Thoracic aorta (tissue), 2 donors: ENCODE results near the gene ACTBL2. TPM values are rescaled to one million over a fixed set of nuclear protein-coding genes. Genes with fewer than 3 reads are reported as not detected.
"Not testable (repeated sequence)": the region's sequence is repeated elsewhere in the genome, so short reads cannot be mapped to it uniquely, and the experiment has no call there.

ENCODE experiments used
- ATAC-seq: fragments of 150-250 bp; one replicate; pipeline ENCODE4 v1.8.0; 2017; ENCODE audit warnings: low read depth; ENCODE audit not compliant: insufficient number of reproducible peaks, low FRiP score
- DNase-seq: peaks from one replicate; pipeline ENCODE4 v3.0.0-alpha.2; 2020; ENCODE audit warnings: low spot score
- H3K27ac ChIP-seq, 2 donors: fragments of 200-600 bp; sonication (generic); 1 replicate in 1 of 2; 2 replicates in 1 of 2; pipeline ENCODE4 v1.5.1; 2016; ENCODE audit warnings: mild to moderate bottlenecking in 2 of 2, moderate library complexity in 2 of 2
- H3K27me3 ChIP-seq: fragments of 200-600 bp; sonication (generic); replicated peaks from 2 replicates; pipeline ENCODE4 v1.6.0; 2016; ENCODE audit warnings: mild to moderate bottlenecking; ENCODE audit not compliant: insufficient read depth
- H3K36me3 ChIP-seq: fragments of 200-600 bp; sonication (generic); one replicate; pipeline ENCODE4 v1.5.1; 2016
- H3K4me1 ChIP-seq, 2 donors: fragments of 200-600 bp; sonication (generic); 1 replicate in 1 of 2; 2 replicates in 1 of 2; pipeline versions ENCODE4 v1.5.1 to v1.6.0; 2016; ENCODE audit warnings: low read depth in 2 of 2, mild to moderate bottlenecking in 1 of 2; ENCODE audit not compliant: control insufficient read depth in 1 of 2
- H3K4me3 ChIP-seq: fragments of 200-600 bp; sonication (generic); 2 replicates; pipeline ENCODE4 v1.5.1; 2016; ENCODE audit warnings: mild to moderate bottlenecking
- H3K9me3 ChIP-seq: fragments of 200-600 bp; sonication (generic); 2 replicates; pipeline ENCODE4 v1.5.1; 2016
- CTCF ChIP-seq: fragments of 200-600 bp; sonication (generic); IDR thresholded peaks from one replicate; pipeline ENCODE4 v1.5.1; 2019; ENCODE audit warnings: antibody characterized with exemption
- total RNA-seq, 2 donors: library from RNA; depleted of rRNA; stranded (reverse); fragments of >200 nt; gene quantifications; one replicate each; pipeline versions ENCODE4 v1.1.0 to v1.2.3, GENCODE V29; 2016

The ACTBL2 gene
- total RNA-seq: not detected

- H3K9me3 ChIP-seq: no peaks in the 10 kb centered on the region
- no peak for TF ChIP-seq CTCF
- no peaks in the 10 kb centered on the region for H3K36me3 ChIP-seq
- ATAC-seq (no peak), DNase-seq (no peak)
- no peak within 1 kb of the TSS for H3K4me3 ChIP-seq
- H3K27me3 ChIP-seq: no peaks in the 10 kb centered on the region
- no peaks in the 10 kb centered on the region for H3K4me1 ChIP-seq
- H3K27ac ChIP-seq: no peak within 1 kb of the TSS
Observed at GRCh38 chr5:57482671-57483106, at the start of gene ACTBL2. Gene ACTBL2, minus strand, starts transcription at chr5:57482811. Its CDS starts 104 bp downstream, at chr5:57482707.

- Histone ChIP-seq H3K27ac (no peak overlapping the region), H3K4me1 (no peaks in the 10 kb centered on the region), H3K9me3 (no peaks in the 10 kb centered on the region), H3K27me3 (no peaks in the 10 kb centered on the region), H3K36me3 (no peaks in the 10 kb centered on the region), H3K4me3 (no peak overlapping the region)
- ATAC-seq (no peak), DNase-seq (no peak)
- no peak for TF ChIP-seq CTCF
Observed at GRCh38 chr5:57531333-57531732, 48.7 kb upstream of the ACTBL2 start.

GRCh38 chr5:57529864-57530263 is 47.3 kb upstream of the ACTBL2 start:
- Histone ChIP-seq H3K4me1 (no peaks in the 10 kb centered on the region), H3K27ac (no peak overlapping the region), H3K36me3 (no peaks in the 10 kb centered on the region), H3K27me3 (no peaks in the 10 kb centered on the region), H3K4me3 (no peak overlapping the region), H3K9me3 (no peaks in the 10 kb centered on the region)
- DNase-seq: no peak
- no peak for TF ChIP-seq CTCF
- no peak for ATAC-seq

GRCh38 chr5:57527870-57528269 is 45.3 kb upstream of the ACTBL2 start:
- no peaks in the 10 kb centered on the region for H3K4me1 ChIP-seq
- H3K4me3 ChIP-seq: no peak overlapping the region
- ATAC-seq: no peak
- H3K9me3 ChIP-seq: no peaks in the 10 kb centered on the region
- H3K27ac ChIP-seq: no peak overlapping the region
- TF ChIP-seq CTCF: no peak
- H3K27me3 ChIP-seq: no peaks in the 10 kb centered on the region
- no peaks in the 10 kb centered on the region for H3K36me3 ChIP-seq
- no peak for DNase-seq

GRCh38 chr5:57524348-57525060 is 41.9 kb upstream of the ACTBL2 start:
- Histone ChIP-seq H3K27me3 (no peaks in the 10 kb centered on the region), H3K4me1 (no peaks in the 10 kb centered on the region), H3K9me3 (no peaks in the 10 kb centered on the region), H3K27ac (no peak overlapping the region), H3K4me3 (no peak overlapping the region), H3K36me3 (no peaks in the 10 kb centered on the region)
- DNase-seq (no peak), ATAC-seq (no peak)
- no peak for TF ChIP-seq CTCF

GRCh38 chr5:57522477-57522876 is 39.9 kb upstream of the ACTBL2 start:
- not testable (repeated sequence) for H3K27me3 ChIP-seq, DNase-seq, H3K36me3 ChIP-seq, H3K27ac ChIP-seq, ATAC-seq, H3K4me3 ChIP-seq, H3K4me1 ChIP-seq, H3K9me3 ChIP-seq

- not testable (repeated sequence) for H3K27ac ChIP-seq, H3K9me3 ChIP-seq, DNase-seq, ATAC-seq, H3K27me3 ChIP-seq, H3K4me1 ChIP-seq, H3K36me3 ChIP-seq, H3K4me3 ChIP-seq
Observed at GRCh38 chr5:57518415-57518814, 35.8 kb upstream of the ACTBL2 start.
